Heart right ventricle (tissue), 16 donors: ENCODE measurements around the gene WAS. TPM values are rescaled to one million over a fixed set of nuclear protein-coding genes. Genes with fewer than 3 reads are reported as not detected.
A peak's percentile ranks its signal among the peaks of the same experiment; 100 is the strongest.

Experiments used
- ATAC-seq, 8 donors: fragments of 200-7000 bp; cut with Tn5 transposase; one replicate each; pipeline ENCODE4 v1.9.1; 2020; ENCODE audit warnings: mild to moderate bottlenecking in 8 of 8, moderate library complexity in 8 of 8, moderate number of reproducible peaks in 1 of 8
- DNase-seq, 2 donors: peaks; one replicate each; pipeline ENCODE4 v3.0.0-alpha.2; 2020
- H3K27ac ChIP-seq, 10 donors: fragments of 200-600 bp; sonication (generic) in 2 of 10; one replicate each; pipeline versions ENCODE4 v1.5.0 to v1.8.0; 2020 to 2022; ENCODE audit warnings: mild to moderate bottlenecking in 3 of 10
- H3K27me3 ChIP-seq, 7 donors: fragments of 200-600 bp; one replicate each; pipeline ENCODE4 v1.8.0; 2021 to 2022; ENCODE audit warnings: mild to moderate bottlenecking in 2 of 7
- H3K36me3 ChIP-seq, 9 donors: fragments of 200-600 bp; sonication (generic) in 1 of 9; one replicate each; pipeline versions ENCODE4 v1.5.0 to v1.8.0; 2020 to 2022; ENCODE audit warnings: mild to moderate bottlenecking in 2 of 9
- H3K4me1 ChIP-seq, 9 donors: fragments of 200-600 bp; sonication (generic) in 1 of 9; one replicate each; pipeline versions ENCODE4 v1.5.0 to v1.8.0; 2020 to 2022; ENCODE audit warnings: mild to moderate bottlenecking in 4 of 9
- H3K4me3 ChIP-seq, 10 donors: fragments of 200-600 bp; sonication (generic) in 2 of 10; one replicate each; pipeline versions ENCODE4 v1.5.0 to v1.8.0; 2020 to 2022; ENCODE audit warnings: mild to moderate bottlenecking in 7 of 10, moderate library complexity in 2 of 10
- H3K9me3 ChIP-seq, 11 donors: fragments of 200-600 bp in 10 of 11; sonication (generic) in 2 of 11; one replicate each; pipeline versions ENCODE4 v1.5.0 to v1.8.0; 2013 to 2022; ENCODE audit warnings: mild to moderate bottlenecking in 2 of 11, control low read depth in 1 of 11, moderate library complexity in 1 of 11
- CTCF ChIP-seq, 9 donors: fragments of 200-600 bp; sonication (generic) in 2 of 9; IDR thresholded peaks; one replicate each; pipeline versions ENCODE4 v1.5.0 to v1.8.0; 2021 to 2022; ENCODE audit warnings: antibody characterized with exemption in 9 of 9, mild to moderate bottlenecking in 5 of 9, moderate library complexity in 1 of 9
- WGBS, 2 donors: extraction: QIAGEN DNeasy Blood & Tissue Kit; methylation state at CpG; one replicate each; pipeline ENCODE4 v1.1.7; 2013; ENCODE audit warnings: inconsistent platforms in 1 of 2; 5-methylcytosine and 5-hydroxymethylcytosine counted together
- intact Hi-C, 10 donors: fragments of 100-400 bp; cut with DNase I; formaldehyde crosslinking; loops; one replicate each; pipeline versions ENCODE4 v1.11.1 to v1.14.2; 2022
- polyA plus RNA-seq, 2 donors: library from polyadenylated mRNA; stranded (reverse); fragments of 200-250 nt; gene quantifications; one replicate each; pipeline ENCODE4 v1.2.3, GENCODE V29; 2013
- total RNA-seq, 10 donors: library from RNA; stranded (reverse); fragmentation: NEBNext Ultra II Directional in 3 of 10; extraction: Animal tissue kit (Norgen Biotek cat#: 25700) in 3 of 10; gene quantifications; one replicate each; pipeline versions ENCODE4 v1.2.1 to v1.2.4, GENCODE V29; 2021 to 2023
- donor health status: Arrhythmogenic right ventricular cardiomyopathy.
- donor health status: ischemic (EF 13 %, LVEDD 7.1; RV severe dilation, severe dysfunction).
- donor health status: healthy with polysubstance abuse.
- donor health status: DM: no; HTN: yes; CAD: no.
- donor health status: DM: no; HTN: no; CAD: no.
- donor health status: ischemic (EF 25% LVEDD 6.9; RV normal size, moderate dysfunction).
- donor health status: ischemic (EF 25% LVEDD 5.7; RV mildly dilated, moderate dysfunction).
- donor health status: healthy.
- donor health status: DM: yes; HTN: yes; CAD: no.
- donor health status: Ischemic cardiomyopathy.
- donor health status: ischemic (EF 35%, LVEDD 5.7; RV mildly dilated, moderate dysfunction).
- donor health status: nonischemic (EF 11% LVEDD 7.7; RV severe dilation, severe dysfunction).
- donor health status: DM: yes; HTN: yes; CAD: no.
- donor health status: PGD.
- donor health status: ischemic (EF 29% LVEDD 5.4; RV normal size, mild dysfunction).
- donor health status: nonischemic (EF 23%, LVEDD 6.1; RV moderate dilation, normal function).

The WAS gene
- total and polyA plus RNA-seq, 12 donors: 0.86 to 14.3 (median 1.8) TPM

GRCh38 chrX:48695534-48695896 is 11.9 kb downstream of the WAS start:
- ATAC-seq (peak in 1 of 8 donors; percentile 6), DNase-seq (no peak)
- Histone ChIP-seq H3K27ac (peak overlapping the region in 9 of 10 donors; percentile 56 to 92 (median 87)), H3K27me3 (peaks cover 0 to 10% (median 0%) of the 10 kb centered on the region in 7 donors), H3K9me3 (no peaks in the 10 kb centered on the region), H3K4me1 (peaks cover 0 to 17% (median 4%) of the 10 kb centered on the region in 9 donors), H3K36me3 (peaks cover 0 to 11% (median 0%) of the 10 kb centered on the region in 9 donors), H3K4me3 (peak overlapping the region in 9 of 10 donors; percentile 53 to 67 (median 62))
- 19% methylated on average over 14 of the region's 14 CpGs for WGBS, 2 donors
- intact Hi-C loops: loop anchor here in 5 of 10 donors (5.0 to 10.0 kb wide), 4 partner anchors 42 to 109 kb away; partner anchors contain the start of gene HDAC6 (in 3 of the 5)
- no peak for TF ChIP-seq CTCF (IDR thresholded peaks at IDR 0.05)

- Histone ChIP-seq H3K36me3 (peaks cover 0 to 15% (median 0%) of the 10 kb centered on the region in 9 donors), H3K27ac (peak overlapping the region; percentile 56 to 92 (median 86)), H3K4me3 (peak overlapping the region in 9 of 10 donors; percentile 53 to 67 (median 62)), H3K4me1 (peaks cover 0 to 17% (median 4%) of the 10 kb centered on the region in 9 donors), H3K27me3 (peaks cover 0 to 10% (median 0%) of the 10 kb centered on the region in 7 donors), H3K9me3 (no peaks in the 10 kb centered on the region)
- peak in 5 of 8 donors; percentile 3 to 46 (median 35) for ATAC-seq
- 0% methylated on average over 8 of the region's 8 CpGs for WGBS, 2 donors
- TF ChIP-seq CTCF (IDR thresholded peaks at IDR 0.05): no peak
- intact Hi-C loops: loop anchor here in 5 of 10 donors (2.0 to 10.0 kb wide), 5 partner anchors 41 to 109 kb away; partner anchors contain the start of gene HDAC6 (in 3 of the 5)
- DNase-seq: no peak
Measured at GRCh38 chrX:48695925-48696300, 12.3 kb downstream of the WAS start.

- H3K27ac ChIP-seq: peak within 1 kb of the TSS; percentile 56 to 92 (median 86)
- intact Hi-C loops: loop anchor here in 5 of 10 donors (2.0 to 10.0 kb wide), 5 partner anchors 41 to 108 kb away; partner anchors contain the start of gene HDAC6 (in 3 of the 5)
- H3K4me3 ChIP-seq: peak within 1 kb of the TSS; percentile 38 to 67 (median 62)
- 0% methylated on average over 48 to 64 of the region's 66 CpGs for WGBS, 2 donors
- H3K36me3 ChIP-seq: peaks cover 0 to 20% (median 0%) of the 10 kb centered on the region in 9 donors
- peaks cover 0 to 10% (median 0%) of the 10 kb centered on the region in 7 donors for H3K27me3 ChIP-seq
- H3K4me1 ChIP-seq: peaks cover 0 to 17% (median 4%) of the 10 kb centered on the region in 9 donors
- no peaks in the 10 kb centered on the region for H3K9me3 ChIP-seq
- DNase-seq: peak; percentile 86 to 88
- peak; percentile 96 to 99 (median 98) for ATAC-seq
- no peak for TF ChIP-seq CTCF (IDR thresholded peaks at IDR 0.05)
Measured at GRCh38 chrX:48696301-48696908, 12.8 kb downstream of the WAS start, which contains the start of gene SUV39H1. Gene SUV39H1 (plus strand): TSS chrX:48696734. CDS start chrX:48696785, 51 bp downstream.

GRCh38 chrX:48696909-48697727 is 13.5 kb downstream of the WAS start:
- intact Hi-C loops: loop anchor here in 5 of 10 donors (2.0 to 10.0 kb wide), 5 partner anchors 40 to 108 kb away; partner anchors contain the start of gene HDAC6 (in 3 of the 5)
- DNase-seq (peak; percentile 15 to 35), ATAC-seq (no peak)
- Histone ChIP-seq H3K27ac (peak overlapping the region in 8 of 10 donors; percentile 61 to 92 (median 88)), H3K4me3 (peak overlapping the region; percentile 38 to 67 (median 62)), H3K27me3 (peaks cover 0 to 5% (median 0%) of the 10 kb centered on the region in 7 donors), H3K36me3 (peaks cover 0 to 24% (median 0%) of the 10 kb centered on the region in 9 donors), H3K9me3 (no peaks in the 10 kb centered on the region), H3K4me1 (peaks cover 0 to 17% (median 4%) of the 10 kb centered on the region in 9 donors)
- WGBS, 2 donors: 1% methylated on average over 27 to 48 of the region's 56 CpGs
- no peak for TF ChIP-seq CTCF (IDR thresholded peaks at IDR 0.05)
